Keratinocyte (primary cell): ENCODE measurements around the gene ELAVL4. TPM values are rescaled to one million over a fixed set of nuclear protein-coding genes. Genes with fewer than 3 reads are reported as not detected.

ENCODE experiments used
- DNase-seq: peaks from one replicate; pipeline ENCODE4 v3.0.0-alpha.2; 2011; ENCODE audit warnings: low read depth, missing footprints, low spot score
- FAIRE-seq: peaks from 2 replicates; lab custom pipeline; 2011; peaks lifted over from hg19 to GRCh38; lab: Jason Lieb, UNC
- H2AFZ ChIP-seq: 2 replicates; pipeline ENCODE4 v1.6.0; 2012; ENCODE audit warnings: low read length, control low read depth, inconsistent platforms; ENCODE audit not compliant: control insufficient read depth
- H3K27ac ChIP-seq: 2 replicates; pipeline ENCODE4 v1.5.1; 2011; ENCODE audit warnings: low read length; ENCODE audit not compliant: control insufficient read depth, insufficient read depth
- H3K27me3 ChIP-seq: 3 replicates; pipeline ENCODE4 v1.6.0; 2011; ENCODE audit warnings: low read length; ENCODE audit not compliant: control insufficient read depth, insufficient read depth; ENCODE audit errors: extremely low read depth
- H3K36me3 ChIP-seq, 2 experiments: 2 replicates in 1 of 2; 3 replicates in 1 of 2; pipeline ENCODE4 v1.5.1; 2011; ENCODE audit warnings: low read length in 2 of 2, mild to moderate bottlenecking in 1 of 2; ENCODE audit not compliant: control insufficient read depth in 2 of 2, insufficient read depth in 2 of 2; ENCODE audit errors: extremely low read depth in 1 of 2
- H3K4me1 ChIP-seq: 3 replicates; pipeline ENCODE4 v1.5.1; 2011; ENCODE audit warnings: low read length; ENCODE audit not compliant: control insufficient read depth, insufficient read depth; ENCODE audit errors: extremely low read depth
- H3K4me2 ChIP-seq: 3 replicates; pipeline ENCODE4 v1.6.0; 2011; ENCODE audit warnings: low read depth, low read length; ENCODE audit not compliant: control insufficient read depth, insufficient read depth; ENCODE audit errors: extremely low read depth
- H3K4me3 ChIP-seq, 3 experiments: fragments of 200-600 bp in 1 of 3; sonication (generic) in 1 of 3; 2 replicates in 2 of 3; 3 replicates in 1 of 3; pipeline ENCODE4 v1.5.1; 2011 to 2016; ENCODE audit warnings: low read length in 3 of 3, mild to moderate bottlenecking in 3 of 3, control low read depth in 2 of 3, inconsistent platforms in 1 of 3, low read depth in 1 of 3, mixed read lengths in 1 of 3, mixed run types in 1 of 3, moderate library complexity in 1 of 3; ENCODE audit not compliant: control insufficient read depth in 2 of 3, insufficient read depth in 2 of 3; ENCODE audit errors: extremely low read depth in 1 of 3
- H3K79me2 ChIP-seq: 2 replicates; pipeline ENCODE4 v1.6.0; 2012; ENCODE audit warnings: low read length; ENCODE audit not compliant: control insufficient read depth, insufficient read depth
- H3K9ac ChIP-seq: 3 replicates; pipeline ENCODE4 v1.6.0; 2011; ENCODE audit warnings: low read length; ENCODE audit not compliant: control insufficient read depth, insufficient read depth; ENCODE audit errors: extremely low read depth
- H3K9me1 ChIP-seq: 3 replicates; pipeline ENCODE4 v1.6.0; 2011; ENCODE audit warnings: low read length; ENCODE audit not compliant: control insufficient read depth, insufficient read depth; ENCODE audit errors: extremely low read depth
- H3K9me3 ChIP-seq: 2 replicates; pipeline ENCODE4 v1.5.1; 2012; ENCODE audit warnings: low read depth, low read length; ENCODE audit not compliant: control insufficient read depth
- H4K20me1 ChIP-seq: 3 replicates; pipeline ENCODE4 v1.6.0; 2011; ENCODE audit warnings: low read length; ENCODE audit not compliant: control insufficient read depth, insufficient read depth; ENCODE audit errors: extremely low read depth
- CTCF ChIP-seq, 3 experiments: IDR thresholded peaks in 1 of 3; conservative IDR thresholded peaks in 1 of 3; optimal IDR thresholded peaks in 1 of 3; 2 replicates in 2 of 3; 3 replicates in 1 of 3; pipeline versions ENCODE3 to v1.5.1; 2011; ENCODE audit warnings: low read length in 3 of 3, mild to moderate bottlenecking in 3 of 3, moderate library complexity in 2 of 3, control low read depth in 1 of 3, inconsistent platforms in 1 of 3; ENCODE audit not compliant: insufficient read depth in 2 of 3; ENCODE audit errors: extremely low read depth in 1 of 3
- EZH2 ChIP-seq: IDR thresholded peaks from one replicate; pipeline ENCODE4 v1.6.1; 2012; ENCODE audit warnings: inconsistent platforms, mild to moderate bottlenecking, low read length, moderate library complexity
- dilution Hi-C: fragments of 300-500 bp; cut with MboI; formaldehyde crosslinking; loops from one replicate; pipeline ENCODE4 v1.7.0; 2020; ENCODE audit warnings: low sequenced_read_pairs; ENCODE audit not compliant: extremely low pct_ligation_motif_present
- polyA plus RNA-seq, 5 experiments: library from polyadenylated mRNA; depleted of rRNA in 3 of 5; stranded (reverse) in 3 of 5; stranded (forward) in 1 of 5; unstranded in 1 of 5; fragments of >200 nt; gene quantifications; 1 replicate in 1 of 5; 2 replicates in 3 of 5; 3 replicates in 1 of 5; pipeline versions ENCODE4 v1.2.1 to v1.2.3, GENCODE V29; 2011 to 2012; ENCODE audit warnings: missing spikeins in 2 of 5, low read depth in 1 of 5, low replicate concordance in 1 of 5

Gene ELAVL4
- polyA plus RNA-seq, 1 donor (not counting 4 experiments of a cell fraction or from before 2014, with no cell fraction given) = not detected

DNA sequence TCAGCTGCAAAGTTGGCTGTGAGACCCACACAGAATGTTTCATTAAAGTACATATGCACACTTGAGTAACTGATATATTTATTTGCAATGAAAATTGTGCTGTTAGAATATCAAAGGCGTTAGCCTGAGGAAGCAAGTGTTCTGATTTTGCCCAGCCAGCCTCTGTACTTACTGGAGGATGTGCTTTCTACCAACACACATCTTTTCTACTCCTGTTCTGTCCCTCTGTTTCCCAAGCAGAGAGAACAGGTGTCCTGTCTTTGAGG is 31.4 kb downstream of the ELAVL4 start:
- DNase-seq = no peak
- Histone ChIP-seq H3K4me3 (no peak overlapping the region), H3K27me3 (no peaks in the 10 kb centered on the region), H2AFZ (no peak overlapping the region), H3K36me3 (no peaks in the 10 kb centered on the region), H3K9ac (no peak overlapping the region), H3K9me3 (no peaks in the 10 kb centered on the region), H3K4me1 (no peaks in the 10 kb centered on the region), H4K20me1 (no peaks in the 10 kb centered on the region), H3K79me2 (no peaks in the 10 kb centered on the region), H3K9me1 (no peaks in the 10 kb centered on the region), H3K4me2 (no peak overlapping the region), H3K27ac (no peak overlapping the region)
- TF ChIP-seq CTCF (optimal IDR thresholded peaks at IDR 0.05 in 1 of 3, IDR thresholded peaks at IDR 0.05 in 1 of 3, conservative IDR thresholded peaks at IDR 0.05 in 1 of 3; ENCODE audit: extremely low read depth in 1 of 3, insufficient read depth in 2 of 3, low read length in 3 of 3) = no peak
- no peak for TF ChIP-seq EZH2
- dilution Hi-C loops = no loop called here
- no peak for FAIRE-seq

- no peaks in the 10 kb centered on the region for H3K27me3 ChIP-seq
- dilution Hi-C loops = no loop called here
Observed at GRCh38 chr1:50147191-50147850, 38.6 kb downstream of the ELAVL4 start.

More at GRCh38 chr1:50147191-50147850, 38.6 kb downstream of the ELAVL4 start:
- no peak overlapping the region for H3K27ac ChIP-seq
- H3K36me3 ChIP-seq = no peaks in the 10 kb centered on the region
- no peak overlapping the region for H3K4me3 ChIP-seq
- no peak overlapping the region for H2AFZ ChIP-seq
- H4K20me1 ChIP-seq = no peaks in the 10 kb centered on the region
- DNase-seq = no peak
- H3K9me3 ChIP-seq = no peaks in the 10 kb centered on the region
- TF ChIP-seq CTCF (optimal IDR thresholded peaks at IDR 0.05 in 1 of 3, IDR thresholded peaks at IDR 0.05 in 1 of 3, conservative IDR thresholded peaks at IDR 0.05 in 1 of 3; ENCODE audit: extremely low read depth in 1 of 3, insufficient read depth in 2 of 3, low read length in 3 of 3) (no peak), EZH2 (no peak)
- no peak overlapping the region for H3K9ac ChIP-seq
- H3K4me2 ChIP-seq = no peak overlapping the region
- no peaks in the 10 kb centered on the region for H3K4me1 ChIP-seq
- no peaks in the 10 kb centered on the region for H3K79me2 ChIP-seq
- no peaks in the 10 kb centered on the region for H3K9me1 ChIP-seq
- no peak for FAIRE-seq
